ENCODE data around the gene PAQR6. TPM values are rescaled to one million over a fixed set of nuclear protein-coding genes. Genes with fewer than 3 reads are reported as not detected.

The PAQR6 gene
- total and polyA plus RNA-seq, 2 of the 4 experiments (the other 2 are of a cell fraction) = under 0.01 to 0.67 TPM

DNA sequence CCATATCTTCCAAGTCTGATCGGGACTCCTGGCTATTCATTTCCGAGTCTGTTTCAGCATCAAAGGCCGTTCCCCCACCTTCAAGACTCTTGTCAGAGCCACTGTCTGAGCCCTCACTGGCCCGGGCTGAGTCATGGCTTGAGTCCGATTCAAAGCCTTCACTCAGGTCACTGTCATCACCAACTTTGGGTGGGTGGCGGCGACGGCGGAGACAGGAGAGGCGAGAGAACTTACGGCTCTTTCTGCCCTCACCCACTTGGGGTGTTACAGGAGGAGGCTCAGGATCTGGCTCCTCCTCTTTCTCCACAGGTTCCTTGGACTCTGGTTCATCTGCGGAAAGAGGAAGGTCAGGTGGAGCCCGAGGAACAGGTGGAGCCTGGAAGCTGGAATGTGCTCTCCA is 18.2 kb upstream of the PAQR6 start:
- no peak for DNase-seq
- H3K56ac ChIP-seq (ENCODE audit: extremely low read depth, insufficient read depth, low read length) = no peak overlapping the region
- H3K23ac ChIP-seq (ENCODE audit: low read depth, low read length) = no peak overlapping the region
- H4K8ac ChIP-seq (ENCODE audit: low read depth in 2 of 2, low read length in 2 of 2) = no peak overlapping the region
- H2BK15ac ChIP-seq (ENCODE audit: low read depth, low read length) = no peak overlapping the region
- dilution Hi-C loops (cut with HindIII; ENCODE audit: low sequenced_read_pairs, unreplicated experiment) = no loop called here
- TF ChIP-seq RFX5 (IDR thresholded peaks at IDR 0.05; ENCODE audit: low read depth, low read length) (no peak), RCOR1 (IDR thresholded peaks at IDR 0.05; ENCODE audit: insufficient replicate concordance, low read length) (no peak), CHD1 (IDR thresholded peaks at IDR 0.05; ENCODE audit: low read depth, low read length) (no peak)
- TF ChIP-seq, protein P1, sequence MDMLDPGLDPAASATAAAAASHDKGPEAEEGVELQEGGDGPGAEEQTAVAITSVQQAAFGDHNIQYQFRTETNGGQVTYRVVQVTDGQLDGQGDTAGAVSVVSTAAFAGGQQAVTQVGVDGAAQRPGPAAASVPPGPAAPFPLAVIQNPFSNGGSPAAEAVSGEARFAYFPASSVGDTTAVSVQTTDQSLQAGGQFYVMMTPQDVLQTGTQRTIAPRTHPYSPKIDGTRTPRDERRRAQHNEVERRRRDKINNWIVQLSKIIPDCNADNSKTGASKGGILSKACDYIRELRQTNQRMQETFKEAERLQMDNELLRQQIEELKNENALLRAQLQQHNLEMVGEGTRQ (IDR thresholded peaks at IDR 0.05; ENCODE audit: low read depth, low read length) = no peak
- peaks cover 13 to 53% of the 10 kb centered on the region in 2 experiments for H3K79me1 ChIP-seq (ENCODE audit: low read depth in 1 of 2, low read length in 2 of 2)
- ChIA-PET CTCF (no interaction called here), POLR2A (ENCODE audit: unreplicated experiment) (no interaction called here)
- H4K5ac ChIP-seq (ENCODE audit: low read depth, low read length) = no peak overlapping the region
- H2AK5ac ChIP-seq (ENCODE audit: low read depth, low read length) = no peak overlapping the region
- in situ Hi-C loops (cut with MboI; ENCODE audit: low sequenced_read_pairs) = no loop called here
- H3K4me1 ChIP-seq (ENCODE audit: control insufficient read depth, insufficient read depth, low read length) = peaks cover 10% of the 10 kb centered on the region
- no peak overlapping the region for H3K18ac ChIP-seq (ENCODE audit: low read depth, low read length)
- H2BK5ac ChIP-seq (ENCODE audit: low read depth, low read length, poor library complexity, severe bottlenecking) = no peak overlapping the region
- peaks cover 63% of the 10 kb centered on the region for H3K36me3 ChIP-seq (ENCODE audit: control insufficient read depth, insufficient read depth, low read length)
- H2BK20ac ChIP-seq (ENCODE audit: low read depth, low read length) = no peak overlapping the region
- no peak overlapping the region for H3K4ac ChIP-seq (ENCODE audit: low read depth, low read length)
- H2AK9ac ChIP-seq (replicated peaks; ENCODE audit: low read depth, low read length, poor library complexity) = no peak overlapping the region
- H3K27me3 ChIP-seq (ENCODE audit: control insufficient read depth, insufficient read depth, low read length) = no peaks in the 10 kb centered on the region
- H3K9me1 ChIP-seq (ENCODE audit: insufficient read depth, low read length) = peaks cover 19% of the 10 kb centered on the region
- no peak overlapping the region for H2AFZ ChIP-seq (replicated peaks; ENCODE audit: low read length, poor library complexity)
- WGBS, 2 experiments (ENCODE audit: extremely low coverage in 2 of 2, insufficient read length in 1 of 2) = 100% methylated on average over 2 of the region's 13 CpGs; no CpG with 5 or more reads in 1 of the 2 experiments
- no peak overlapping the region for H2BK120ac ChIP-seq (ENCODE audit: low read depth, low read length)
- H3K4me3 ChIP-seq (ENCODE audit: insufficient read depth, low read depth, low read length) = no peak overlapping the region
- no peak overlapping the region for H3K4me2 ChIP-seq (ENCODE audit: low read depth, low read length)
- no peak overlapping the region for H3K27ac ChIP-seq (ENCODE audit: insufficient read depth, low read length)
- H3K14ac ChIP-seq (replicated peaks; ENCODE audit: low read depth, low read length) = no peak overlapping the region
- no peak overlapping the region for H3K9ac ChIP-seq (ENCODE audit: low read depth, low read length)
- no peaks in the 10 kb centered on the region for H3K9me3 ChIP-seq (ENCODE audit: control insufficient read depth, insufficient read depth, low read length)
- intact Hi-C loops (cut with micrococcal nuclease) = loop anchor here (5.0 kb wide), 1 partner anchor 51 kb away; no protein-coding TSS in a partner anchor
- peaks cover 32% of the 10 kb centered on the region for H4K20me1 ChIP-seq (ENCODE audit: insufficient read depth, low read length)
- no peak for ATAC-seq (ENCODE audit: low read depth)
- no peak overlapping the region for H4K91ac ChIP-seq (ENCODE audit: insufficient read depth, low read depth, low read length)
- no TSS peak for BruUV-seq (replicated peaks)
